GM12878 (cell line): ENCODE data around the gene ZNF723. TPM values are rescaled to one million over a fixed set of nuclear protein-coding genes. Genes with fewer than 3 reads are reported as not detected.

Experiments
- ATAC-seq: fragments of 200-7000 bp; cut with Tn5 transposase; 3 replicates; pipeline ENCODE4 v1.9.1; 2020; ENCODE audit warnings: mild to moderate bottlenecking, moderate library complexity
- BruUV-seq: library from RNA; stranded (reverse); fragments of 400-500 nt; replicated peaks from 2 replicates; lab custom pipeline; 2021; lab: Mats Ljungman, UMichigan
- CTCF ChIA-PET: fragments of 300-600 bp; sonication (Branson Sonifier 250); formaldehyde crosslinking; extraction: SDS; loops from one replicate; lab custom pipeline; 2021; ENCODE audit warnings: inconsistent platforms; lab: Yijun Ruan, JAX
- POLR2A ChIA-PET: fragments of 350-600 bp; formaldehyde crosslinking; extraction: SDS; loops from one replicate; lab custom pipeline; 2021; ENCODE audit warnings: inconsistent platforms; lab: Charles Lee
- RAD21 ChIA-PET: fragments of 300-600 bp; sonication (Branson Sonifier 250); formaldehyde crosslinking; loops from one replicate; lab custom pipeline; 2023; ENCODE audit warnings: antibody characterized with exemption; ENCODE audit not compliant: unreplicated experiment; lab: Charles Lee
- SMC1A ChIA-PET: fragments of 300-600 bp; sonication (Branson Sonifier 250); formaldehyde crosslinking; loops from one replicate; lab custom pipeline; 2023; ENCODE audit not compliant: unreplicated experiment, uncharacterized antibody; lab: Charles Lee
- DNase-seq: peaks from one replicate; pipeline ENCODE4 v3.0.0-alpha.2; 2011; ENCODE audit warnings: low read depth, low spot score
- FAIRE-seq: peaks from 3 replicates; lab custom pipeline; 2011; peaks lifted over from hg19 to GRCh38; lab: Jason Lieb, UNC
- H2AFZ ChIP-seq: 2 replicates; pipeline ENCODE4 v1.6.0; 2011; ENCODE audit warnings: low read depth, low read length, control low read depth; ENCODE audit not compliant: control insufficient read depth
- H3K27ac ChIP-seq: 2 replicates; pipeline ENCODE4 v1.5.1; 2011; ENCODE audit warnings: control low read depth; ENCODE audit not compliant: control insufficient read depth, insufficient read depth
- H3K27me3 ChIP-seq, 2 experiments: replicated peaks in 1 of 2; 2 replicates each; pipeline versions ENCODE4 v1.6.0 to v1.6.1; 2011; ENCODE audit warnings: low read length in 1 of 2; ENCODE audit not compliant: control insufficient read depth in 2 of 2, insufficient read depth in 2 of 2
- H3K36me3 ChIP-seq, 2 experiments: 2 replicates each; pipeline ENCODE4 v1.5.1; 2011; ENCODE audit warnings: low read length in 1 of 2; ENCODE audit not compliant: control insufficient read depth in 2 of 2, insufficient read depth in 2 of 2
- H3K4me1 ChIP-seq: 2 replicates; pipeline ENCODE4 v1.6.1; 2011; ENCODE audit warnings: mild to moderate bottlenecking, low read length, moderate library complexity, mixed read lengths; ENCODE audit not compliant: control insufficient read depth, insufficient read depth
- H3K4me2 ChIP-seq: 2 replicates; pipeline ENCODE4 v1.6.0; 2011; ENCODE audit warnings: control low read depth; ENCODE audit not compliant: control insufficient read depth, insufficient read depth
- H3K4me3 ChIP-seq: fragments of 200-600 bp; sonication (generic); 2 replicates; pipeline ENCODE4 v1.5.1; 2016
- H3K79me2 ChIP-seq: 2 replicates; pipeline ENCODE4 v1.6.0; 2011; ENCODE audit warnings: low read length; ENCODE audit not compliant: control insufficient read depth, insufficient read depth
- H3K9ac ChIP-seq: 2 replicates; pipeline ENCODE4 v1.8.0; 2011; ENCODE audit warnings: low read length, control low read depth, mixed read lengths; ENCODE audit not compliant: control insufficient read depth, insufficient read depth
- H3K9me3 ChIP-seq: replicated peaks from 3 replicates; pipeline ENCODE4 v1.5.1; 2011; ENCODE audit warnings: mild to moderate bottlenecking, low read length; ENCODE audit not compliant: control insufficient read depth, insufficient read depth
- H4K20me1 ChIP-seq: 2 replicates; pipeline ENCODE4 v1.6.0; 2011; ENCODE audit not compliant: control insufficient read depth, insufficient read depth
- ASH2L ChIP-seq: fragments of 300-600, 200-600 bp; sonication (generic); IDR thresholded peaks from 2 replicates; pipeline ENCODE4 v1.6.1; 2017; ENCODE audit warnings: low read depth, mild to moderate bottlenecking, borderline replicate concordance
- BMI1 ChIP-seq: fragments of 450-650 bp; IDR thresholded peaks from 2 replicates; pipeline ENCODE4 v1.6.1; 2016; ENCODE audit warnings: mild to moderate bottlenecking, moderate library complexity, borderline replicate concordance
- FOXM1 ChIP-seq: IDR thresholded peaks from 2 replicates; pipeline ENCODE4 v1.6.1; 2012; ENCODE audit warnings: low read depth, mild to moderate bottlenecking, inconsistent platforms, low read length, moderate library complexity
- NRF1 ChIP-seq: conservative IDR thresholded peaks from 2 replicates; pipeline ENCODE4 v1.6.1; 2011; ENCODE audit warnings: mild to moderate bottlenecking, low read depth, low read length, improper control_type of control experiment
- POLR2AphosphoS2 ChIP-seq: IDR thresholded peaks from 2 replicates; pipeline ENCODE4 v1.6.1; 2011; ENCODE audit warnings: low read depth, mild to moderate bottlenecking, low read length, improper control_type of control experiment, moderate library complexity
- SMAD5 ChIP-seq: IDR thresholded peaks from 2 replicates; pipeline ENCODE4 v1.6.1; 2016; ENCODE audit warnings: antibody characterized with exemption, low read depth
- STAT3 ChIP-seq: IDR thresholded peaks from 2 replicates; pipeline ENCODE4 v1.6.1; 2011; ENCODE audit warnings: low read depth, low read length, improper control_type of control experiment
- SUZ12 ChIP-seq: fragments of 200-600 bp; sonication (generic); IDR thresholded peaks from one replicate; pipeline ENCODE4 v1.6.1; 2018; ENCODE audit warnings: antibody characterized with exemption, mild to moderate bottlenecking; ENCODE audit not compliant: unreplicated experiment
- TCF3 ChIP-seq: IDR thresholded peaks from 2 replicates; pipeline ENCODE4 v1.6.1; 2012; ENCODE audit warnings: low read depth, mild to moderate bottlenecking, low read length, borderline replicate concordance; ENCODE audit not compliant: insufficient read depth
- WGBS: methylation state at CpG from one replicate; pipeline ENCODE4 v1.1.6; 2016; ENCODE audit warnings: low lambda C conversion rate; ENCODE audit not compliant: insufficient replicate concordance, insufficient coverage; ENCODE audit errors: missing lambda C conversion rate; 5-methylcytosine and 5-hydroxymethylcytosine counted together
- in situ Hi-C: fragments of 300-500 bp; cut with MboI; formaldehyde crosslinking; loops from 9 replicates; pipeline ENCODE4 v1.14.3; 2018; ENCODE audit warnings: mixed read lengths
- intact Hi-C: fragments of 100-400 bp; cut with micrococcal nuclease; formaldehyde crosslinking; loops from one replicate; pipeline ENCODE4 v1.14.2; 2022; ENCODE audit not compliant: unreplicated experiment
- polyA plus RNA-seq, 11 experiments: library from polyadenylated mRNA; depleted of rRNA in 4 of 11; unstranded in 6 of 11; stranded (reverse) in 5 of 11; fragments of >200 nt; fragmentation: Nextera tagmentation in 4 of 11; fragmentation: Illumina TruSeq in 1 of 11; extraction: Ambion mirVana in 4 of 11; extraction: Trizol in 1 of 11; gene quantifications; 1 replicate in 1 of 11; 2 replicates in 10 of 11; pipeline versions ENCODE4 v1.2.1 to v1.2.3, GENCODE V29; 2011 to 2016; ENCODE audit warnings: inconsistent platforms in 2 of 11, missing spikeins in 2 of 11, low read depth in 1 of 11
- total RNA-seq, 4 experiments: library from RNA; depleted of rRNA in 3 of 4; stranded (reverse); fragments of >200 nt in 3 of 4; fragmentation: Illumina TruSeq in 1 of 4; extraction: Trizol in 1 of 4; gene quantifications; 2 replicates each; pipeline versions ENCODE4 v1.2.1 to v1.2.3, GENCODE V29; 2013 to 2021
- TF ChIP-seq, protein P1 (sequence below): fragments of 150-350 bp; IDR thresholded peaks from 2 replicates; pipeline ENCODE4 v1.6.1; 2014; ENCODE audit warnings: mild to moderate bottlenecking, low read depth, low read length
- TF ChIP-seq, protein P2 (sequence below): fragments of 450-650 bp; IDR thresholded peaks from 2 replicates; pipeline ENCODE4 v1.6.1; 2018; ENCODE audit warnings: mild to moderate bottlenecking, low read depth, moderate library complexity; ENCODE audit not compliant: partially characterized antibody
- TF ChIP-seq, protein P3 (sequence below): fragments of 450-650 bp; IDR thresholded peaks from 2 replicates; pipeline ENCODE4 v1.6.1; 2017; ENCODE audit warnings: antibody characterized with exemption, mild to moderate bottlenecking, moderate library complexity
- TF ChIP-seq, protein P4 (sequence below): IDR thresholded peaks from 2 replicates; pipeline ENCODE4 v1.6.1; 2012; ENCODE audit warnings: low read depth, low read length, improper control_type of control experiment

The ZNF723 gene
- total and polyA plus RNA-seq, 10 of the 15 experiments (the other 5 are each of a cell fraction or from before 2014, with no cell fraction given), result not detected

DNA sequence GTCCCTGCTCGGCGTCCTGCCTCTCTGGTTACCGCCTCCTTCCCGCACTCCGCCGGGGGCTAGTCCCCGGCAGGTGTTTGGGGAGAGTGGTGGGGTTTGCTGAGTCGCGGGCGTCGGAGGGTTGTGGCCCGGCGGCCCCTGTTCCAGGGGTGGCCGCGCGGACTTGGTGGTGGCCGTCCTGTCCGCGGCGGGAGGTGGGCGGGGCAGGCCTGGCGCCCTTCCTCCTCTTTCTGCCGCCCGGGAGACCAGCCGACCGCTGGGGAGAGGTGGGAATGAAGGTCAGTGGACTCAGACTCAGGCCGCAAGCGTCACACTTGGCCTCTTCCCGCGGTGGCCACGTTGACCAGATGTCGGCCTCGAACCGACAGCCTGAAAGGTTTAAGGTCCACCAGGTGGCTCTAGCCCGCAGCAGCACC is 61.8 kb downstream of the ZNF723 start:
- Histone ChIP-seq H3K4me3 (no peak overlapping the region), H3K4me2 (no peak overlapping the region), H3K27me3 (no peaks in the 10 kb centered on the region), H2AFZ (no peak overlapping the region), H3K9me3 (no peaks in the 10 kb centered on the region; the same call in 2 of the 3 replicates), H4K20me1 (no peaks in the 10 kb centered on the region), H3K4me1 (no peaks in the 10 kb centered on the region), H3K27ac (no peak overlapping the region), H3K79me2 (no peaks in the 10 kb centered on the region), H3K9ac (no peak overlapping the region), H3K36me3 (no peaks in the 10 kb centered on the region)
- in situ Hi-C loops (no loop called here), intact Hi-C loops (no loop called here)
- BruUV-seq, result no TSS peak
- ChIA-PET RAD21 (no interaction called here), POLR2A (no interaction called here), CTCF (no interaction called here), SMC1A (no interaction called here)
- 85% methylated on average over 19 of the region's 35 CpGs for WGBS
- TF ChIP-seq, protein P1, sequence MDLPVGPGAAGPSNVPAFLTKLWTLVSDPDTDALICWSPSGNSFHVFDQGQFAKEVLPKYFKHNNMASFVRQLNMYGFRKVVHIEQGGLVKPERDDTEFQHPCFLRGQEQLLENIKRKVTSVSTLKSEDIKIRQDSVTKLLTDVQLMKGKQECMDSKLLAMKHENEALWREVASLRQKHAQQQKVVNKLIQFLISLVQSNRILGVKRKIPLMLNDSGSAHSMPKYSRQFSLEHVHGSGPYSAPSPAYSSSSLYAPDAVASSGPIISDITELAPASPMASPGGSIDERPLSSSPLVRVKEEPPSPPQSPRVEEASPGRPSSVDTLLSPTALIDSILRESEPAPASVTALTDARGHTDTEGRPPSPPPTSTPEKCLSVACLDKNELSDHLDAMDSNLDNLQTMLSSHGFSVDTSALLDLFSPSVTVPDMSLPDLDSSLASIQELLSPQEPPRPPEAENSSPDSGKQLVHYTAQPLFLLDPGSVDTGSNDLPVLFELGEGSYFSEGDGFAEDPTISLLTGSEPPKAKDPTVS, result no peak
- TF ChIP-seq, protein P2, sequence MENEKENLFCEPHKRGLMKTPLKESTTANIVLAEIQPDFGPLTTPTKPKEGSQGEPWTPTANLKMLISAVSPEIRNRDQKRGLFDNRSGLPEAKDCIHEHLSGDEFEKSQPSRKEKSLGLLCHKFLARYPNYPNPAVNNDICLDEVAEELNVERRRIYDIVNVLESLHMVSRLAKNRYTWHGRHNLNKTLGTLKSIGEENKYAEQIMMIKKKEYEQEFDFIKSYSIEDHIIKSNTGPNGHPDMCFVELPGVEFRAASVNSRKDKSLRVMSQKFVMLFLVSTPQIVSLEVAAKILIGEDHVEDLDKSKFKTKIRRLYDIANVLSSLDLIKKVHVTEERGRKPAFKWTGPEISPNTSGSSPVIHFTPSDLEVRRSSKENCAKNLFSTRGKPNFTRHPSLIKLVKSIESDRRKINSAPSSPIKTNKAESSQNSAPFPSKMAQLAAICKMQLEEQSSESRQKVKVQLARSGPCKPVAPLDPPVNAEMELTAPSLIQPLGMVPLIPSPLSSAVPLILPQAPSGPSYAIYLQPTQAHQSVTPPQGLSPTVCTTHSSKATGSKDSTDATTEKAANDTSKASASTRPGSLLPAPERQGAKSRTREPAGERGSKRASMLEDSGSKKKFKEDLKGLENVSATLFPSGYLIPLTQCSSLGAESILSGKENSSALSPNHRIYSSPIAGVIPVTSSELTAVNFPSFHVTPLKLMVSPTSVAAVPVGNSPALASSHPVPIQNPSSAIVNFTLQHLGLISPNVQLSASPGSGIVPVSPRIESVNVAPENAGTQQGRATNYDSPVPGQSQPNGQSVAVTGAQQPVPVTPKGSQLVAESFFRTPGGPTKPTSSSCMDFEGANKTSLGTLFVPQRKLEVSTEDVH, result no peak
- TF ChIP-seq BMI1 (no peak), POLR2AphosphoS2 (no peak), SMAD5 (no peak), ASH2L (no peak), FOXM1 (no peak), STAT3 (no peak), SUZ12 (no peak), NRF1 (no peak), TCF3 (no peak)
- TF ChIP-seq, protein P3, sequence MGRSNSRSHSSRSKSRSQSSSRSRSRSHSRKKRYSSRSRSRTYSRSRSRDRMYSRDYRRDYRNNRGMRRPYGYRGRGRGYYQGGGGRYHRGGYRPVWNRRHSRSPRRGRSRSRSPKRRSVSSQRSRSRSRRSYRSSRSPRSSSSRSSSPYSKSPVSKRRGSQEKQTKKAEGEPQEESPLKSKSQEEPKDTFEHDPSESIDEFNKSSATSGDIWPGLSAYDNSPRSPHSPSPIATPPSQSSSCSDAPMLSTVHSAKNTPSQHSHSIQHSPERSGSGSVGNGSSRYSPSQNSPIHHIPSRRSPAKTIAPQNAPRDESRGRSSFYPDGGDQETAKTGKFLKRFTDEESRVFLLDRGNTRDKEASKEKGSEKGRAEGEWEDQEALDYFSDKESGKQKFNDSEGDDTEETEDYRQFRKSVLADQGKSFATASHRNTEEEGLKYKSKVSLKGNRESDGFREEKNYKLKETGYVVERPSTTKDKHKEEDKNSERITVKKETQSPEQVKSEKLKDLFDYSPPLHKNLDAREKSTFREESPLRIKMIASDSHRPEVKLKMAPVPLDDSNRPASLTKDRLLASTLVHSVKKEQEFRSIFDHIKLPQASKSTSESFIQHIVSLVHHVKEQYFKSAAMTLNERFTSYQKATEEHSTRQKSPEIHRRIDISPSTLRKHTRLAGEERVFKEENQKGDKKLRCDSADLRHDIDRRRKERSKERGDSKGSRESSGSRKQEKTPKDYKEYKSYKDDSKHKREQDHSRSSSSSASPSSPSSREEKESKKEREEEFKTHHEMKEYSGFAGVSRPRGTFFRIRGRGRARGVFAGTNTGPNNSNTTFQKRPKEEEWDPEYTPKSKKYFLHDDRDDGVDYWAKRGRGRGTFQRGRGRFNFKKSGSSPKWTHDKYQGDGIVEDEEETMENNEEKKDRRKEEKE, result no peak
- TF ChIP-seq, protein P4, sequence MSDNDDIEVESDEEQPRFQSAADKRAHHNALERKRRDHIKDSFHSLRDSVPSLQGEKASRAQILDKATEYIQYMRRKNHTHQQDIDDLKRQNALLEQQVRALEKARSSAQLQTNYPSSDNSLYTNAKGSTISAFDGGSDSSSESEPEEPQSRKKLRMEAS, result no peak
- ATAC-seq, result no peak
- DNase-seq, result no peak
- FAIRE-seq, result no peak
